GM21737 (cell line): ENCODE data around the gene CLEC4D.
"Not testable (repeated sequence)": the region's sequence is repeated elsewhere in the genome, so short reads cannot be mapped to it uniquely, and the experiment has no call there.

Source experiments
- ATAC-seq: cut with Tn5 transposase; IDR thresholded peaks from one replicate; pipeline ENCODE4 v1.9.1; 2021; ENCODE audit warnings: mild to moderate bottlenecking, moderate library complexity; ENCODE audit not compliant: unreplicated experiment

CLEC4D gene

DNA sequence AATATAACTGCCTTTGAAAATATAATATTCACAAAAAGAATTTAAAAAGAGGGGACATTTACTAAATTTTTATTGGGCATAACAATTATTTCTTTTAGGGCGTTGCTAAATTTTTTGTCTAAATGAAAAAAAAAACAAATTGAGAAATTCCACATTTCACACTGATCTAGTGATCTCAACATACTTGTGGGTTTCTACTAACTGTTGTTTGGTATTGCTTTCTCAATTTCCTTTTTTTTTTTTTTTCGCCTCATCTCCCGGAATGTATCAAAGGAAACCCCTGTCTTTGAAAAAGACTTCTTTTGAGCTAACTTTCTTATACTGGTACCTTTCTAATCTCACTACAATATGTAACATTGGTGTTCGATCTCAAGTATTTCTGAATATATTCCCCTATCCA lies at the start of gene CLEC4D:
TSS of gene CLEC4D (plus strand) at position 248 of the 400 bp plus-strand sequence. CDS start 230 bp downstream, outside the sequence.
- no peak for ATAC-seq

DNA sequence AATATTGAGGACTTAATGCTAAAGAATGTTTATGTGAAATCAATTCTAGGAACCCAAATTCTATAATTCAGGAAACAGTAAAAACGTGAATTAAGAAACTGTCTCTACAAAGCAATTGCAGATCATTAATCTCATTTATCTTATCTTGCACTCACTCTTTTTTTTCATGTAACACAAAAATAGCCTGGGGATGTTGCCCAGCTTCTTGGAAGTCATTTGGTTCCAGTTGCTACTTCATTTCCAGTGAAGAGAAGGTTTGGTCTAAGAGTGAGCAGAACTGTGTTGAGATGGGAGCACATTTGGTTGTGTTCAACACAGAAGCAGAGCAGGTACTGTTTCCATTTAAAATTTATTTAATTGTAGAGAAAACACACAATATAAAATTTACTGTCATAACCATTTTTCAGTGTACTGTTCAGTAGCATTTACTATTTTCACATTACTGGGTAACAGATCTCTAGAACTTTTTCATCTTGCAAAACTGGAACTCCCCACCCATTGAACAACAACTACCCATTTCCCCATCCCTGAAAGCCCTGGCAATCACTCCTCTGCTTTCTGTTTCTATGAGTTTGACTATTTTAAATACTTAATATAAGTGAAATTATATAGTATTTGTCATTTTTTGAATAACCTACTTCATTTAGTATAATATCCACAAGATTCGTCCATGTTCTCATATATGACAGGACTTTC lies 47.9 kb upstream of the CLEC4D start:
- ATAC-seq, result no peak

DNA sequence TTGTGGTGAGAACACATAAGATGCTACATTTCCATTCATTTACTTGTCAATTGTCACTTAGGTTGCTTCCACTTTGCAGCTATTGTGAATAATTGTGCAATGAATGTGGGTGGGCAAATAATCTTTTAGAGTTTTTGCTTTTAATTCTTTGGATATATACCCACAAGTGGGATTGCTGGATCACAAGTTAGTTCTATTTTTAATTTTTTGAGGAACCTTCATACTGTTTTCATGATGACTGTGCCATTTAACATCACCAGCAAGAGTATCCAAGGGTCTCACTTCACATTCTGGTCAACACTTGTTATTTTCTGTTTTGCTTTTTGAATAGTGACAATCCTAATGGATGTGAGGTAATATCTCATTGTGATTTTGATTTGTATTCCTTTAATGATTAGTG lies 47.1 kb upstream of the CLEC4D start:
- ATAC-seq, result no peak

DNA sequence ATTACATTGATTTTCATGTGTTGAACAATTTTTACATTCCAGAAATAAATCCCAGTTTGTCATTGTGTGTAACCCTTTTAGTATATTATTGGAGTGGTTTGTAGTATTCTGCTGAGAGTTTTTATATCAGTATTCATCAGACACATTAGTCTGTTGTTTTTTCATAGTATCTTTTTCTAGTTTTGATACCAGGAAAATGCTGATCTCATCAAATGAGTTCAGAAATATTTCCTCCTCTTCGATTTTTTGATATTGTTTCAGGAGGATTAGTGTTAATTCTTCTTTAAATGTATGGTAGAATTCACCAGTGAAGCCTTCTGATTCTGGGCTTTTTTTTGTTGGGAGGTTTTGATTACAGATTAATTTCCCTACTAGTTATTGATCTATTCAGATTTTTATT lies 42.2 kb upstream of the CLEC4D start:
- ATAC-seq, result no peak

DNA sequence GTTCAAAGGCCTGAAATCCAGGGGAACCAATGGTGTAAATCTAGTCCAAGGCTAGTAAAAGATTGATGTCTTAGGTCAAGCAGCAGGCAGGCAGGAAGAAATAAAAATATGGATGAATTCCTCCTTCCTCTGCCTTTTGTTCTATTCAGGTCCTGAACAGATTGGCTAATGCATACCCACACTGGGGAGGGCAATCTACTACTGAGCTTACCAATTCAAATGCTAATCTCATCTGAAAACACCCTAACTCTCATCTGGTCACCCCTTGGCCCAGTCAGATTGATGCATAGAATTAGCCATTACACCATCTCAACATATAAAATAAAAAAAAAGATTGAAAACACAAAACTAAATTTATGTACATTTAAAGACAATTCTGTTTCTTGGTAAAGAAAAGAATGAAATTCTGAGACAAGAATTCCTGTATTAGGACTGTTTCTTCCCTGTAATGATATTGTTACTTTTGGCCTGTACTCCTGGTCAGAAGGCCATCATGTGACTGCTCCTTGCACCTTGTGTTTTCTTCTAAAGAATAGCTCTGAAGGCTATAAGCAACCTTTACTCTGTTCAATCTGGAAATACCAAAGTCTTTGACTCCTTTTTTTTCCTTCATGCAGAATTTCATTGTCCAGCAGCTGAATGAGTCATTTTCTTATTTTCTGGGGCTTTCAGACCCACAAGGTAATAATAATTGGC lies 37.6 kb upstream of the CLEC4D start:
- ATAC-seq, result no peak

DNA sequence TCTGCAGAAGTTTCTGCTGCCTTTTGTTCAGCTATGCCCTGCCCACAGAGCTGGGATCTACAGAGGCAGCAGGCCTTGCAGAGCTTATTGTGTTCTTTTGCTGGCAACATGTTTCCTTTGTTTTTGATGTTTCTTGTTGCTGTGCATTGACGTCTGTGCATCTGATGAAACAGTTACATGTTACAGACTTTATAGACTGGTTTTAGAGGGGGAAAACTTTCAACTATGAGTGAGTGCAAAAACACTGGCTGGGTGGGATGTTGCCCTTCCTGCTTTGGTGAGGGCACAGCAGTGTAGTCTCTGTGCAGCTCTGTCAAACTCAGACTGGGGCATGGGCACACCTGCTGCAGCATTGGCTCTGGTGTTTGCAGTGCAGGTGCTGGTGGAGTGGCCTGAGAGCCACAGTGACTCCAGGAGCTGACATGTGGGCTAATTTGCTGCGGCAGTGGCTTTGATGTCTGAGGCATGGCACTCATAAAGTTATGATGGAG lies 30.7 kb upstream of the CLEC4D start:
- ATAC-seq, result no peak

DNA sequence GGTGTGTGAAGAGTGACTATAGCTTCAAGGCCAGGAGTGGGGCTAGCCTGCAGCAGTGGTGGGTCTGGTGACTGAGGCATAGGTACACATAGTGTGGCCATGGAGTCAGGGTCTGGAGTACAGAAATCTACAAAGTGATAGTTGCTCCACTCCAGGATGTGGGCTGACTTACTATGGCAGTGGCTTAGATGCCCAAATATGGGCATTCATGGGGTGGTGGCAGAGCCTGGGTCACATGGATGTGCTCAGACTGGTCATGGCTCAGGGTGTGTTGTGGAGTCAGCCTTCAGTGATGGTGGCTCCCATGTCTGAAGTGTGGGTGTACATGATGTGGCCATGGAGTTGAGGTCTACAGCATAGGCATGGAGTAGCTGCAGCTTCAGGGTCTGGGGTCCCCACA lies 30.2 kb upstream of the CLEC4D start:
- ATAC-seq, result no peak

DNA sequence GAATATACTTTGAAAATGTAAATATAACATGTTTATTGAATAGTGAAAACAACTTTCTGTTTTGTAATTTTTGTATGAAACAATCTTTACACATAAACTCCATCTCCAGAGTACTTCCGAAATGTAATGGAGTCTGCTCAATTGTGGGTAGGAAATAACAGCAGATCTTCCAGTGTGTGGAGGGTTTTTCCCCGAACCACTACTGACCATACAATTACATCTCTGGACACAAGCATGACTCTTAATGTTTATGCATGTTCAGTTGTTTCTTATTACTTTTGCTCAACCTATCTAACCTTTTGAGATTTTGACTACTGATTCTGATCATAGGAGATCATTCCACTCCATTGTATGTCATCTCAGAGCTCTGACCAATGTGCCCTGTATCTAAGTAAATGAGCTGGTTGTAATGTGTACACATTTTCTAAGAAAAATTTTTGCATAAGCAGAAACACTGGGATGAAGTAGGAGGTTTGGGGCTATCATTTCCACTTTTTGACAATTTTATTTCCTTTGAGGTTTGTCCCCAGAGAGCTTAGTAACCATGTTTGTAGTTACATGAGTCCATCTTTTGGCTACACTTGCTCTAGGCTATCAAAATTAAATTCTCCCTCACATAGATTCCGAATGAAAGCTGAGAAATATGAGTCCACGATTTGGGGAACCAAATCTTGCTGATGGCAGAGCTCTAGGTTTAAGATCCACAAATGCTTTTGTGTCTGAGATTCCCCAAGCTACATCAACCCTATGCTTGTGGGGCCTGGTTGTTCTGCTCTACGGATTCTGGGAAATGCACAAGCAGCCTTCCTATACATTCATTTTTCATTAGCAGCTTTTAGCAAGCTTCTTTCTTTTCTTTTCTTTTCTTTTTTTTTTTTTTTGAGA lies 21.4 kb upstream of the CLEC4D start:
- no peak for ATAC-seq

DNA sequence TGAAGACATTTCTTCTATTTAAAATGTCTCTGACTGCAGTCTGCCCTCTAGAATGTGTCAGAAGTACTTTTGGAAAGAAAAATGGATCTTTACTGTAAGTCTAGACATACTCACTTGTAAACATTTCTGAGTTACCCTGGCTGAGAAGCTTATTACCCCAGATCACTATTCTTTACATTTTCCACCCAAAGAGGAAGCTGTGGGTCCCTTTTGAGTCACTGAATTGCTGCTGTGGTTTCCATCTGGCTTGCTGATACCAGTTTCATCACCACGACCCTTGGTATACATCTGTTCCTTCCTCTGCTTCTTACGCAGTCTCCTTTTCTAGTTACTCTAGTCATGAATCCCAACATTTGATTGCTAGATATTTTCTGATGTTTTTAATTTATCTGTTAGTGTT lies 20.2 kb upstream of the CLEC4D start:
- ATAC-seq, result peak; percentile 99

DNA sequence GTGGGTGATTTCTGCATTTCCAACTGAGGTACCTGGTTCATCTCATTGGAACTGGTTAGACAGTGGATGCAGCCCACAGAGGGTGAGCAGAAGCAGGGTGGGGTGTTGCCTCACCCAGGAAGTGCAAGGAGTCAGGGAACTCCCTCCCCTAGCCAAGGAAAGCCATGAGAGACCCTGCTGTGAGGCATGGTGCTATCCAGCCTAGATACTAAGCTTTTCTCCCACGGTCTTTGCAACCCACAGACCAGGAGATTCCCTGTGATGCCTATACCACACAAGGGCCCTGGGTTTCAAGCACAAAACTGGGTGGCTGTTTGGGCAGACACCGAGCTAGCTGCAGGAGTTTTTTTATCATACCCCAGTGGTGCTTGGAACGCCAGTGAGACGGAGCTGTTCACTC lies 17.6 kb upstream of the CLEC4D start:
- not testable (repeated sequence) for ATAC-seq

DNA sequence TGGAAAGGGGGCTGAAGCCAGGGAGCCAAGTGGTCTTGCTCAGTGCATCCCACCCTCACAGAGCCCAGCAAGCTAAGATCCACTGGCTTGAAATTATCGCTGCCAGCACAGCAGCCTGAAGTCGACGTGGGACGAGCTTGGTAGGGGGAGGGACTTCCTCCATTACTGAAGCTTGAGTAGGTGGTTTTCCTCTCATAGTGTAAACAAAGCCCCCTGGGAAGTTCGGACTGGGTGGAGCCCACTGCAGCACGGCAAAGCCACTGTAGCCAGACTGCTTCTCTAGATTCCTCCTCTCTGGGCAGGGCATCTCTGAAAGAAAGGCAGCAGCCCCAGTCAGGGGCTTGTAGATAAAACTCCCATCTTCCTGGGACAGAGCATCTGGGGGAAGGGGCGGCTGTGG lies 17.2 kb upstream of the CLEC4D start:
- ATAC-seq, result not testable (repeated sequence)

DNA sequence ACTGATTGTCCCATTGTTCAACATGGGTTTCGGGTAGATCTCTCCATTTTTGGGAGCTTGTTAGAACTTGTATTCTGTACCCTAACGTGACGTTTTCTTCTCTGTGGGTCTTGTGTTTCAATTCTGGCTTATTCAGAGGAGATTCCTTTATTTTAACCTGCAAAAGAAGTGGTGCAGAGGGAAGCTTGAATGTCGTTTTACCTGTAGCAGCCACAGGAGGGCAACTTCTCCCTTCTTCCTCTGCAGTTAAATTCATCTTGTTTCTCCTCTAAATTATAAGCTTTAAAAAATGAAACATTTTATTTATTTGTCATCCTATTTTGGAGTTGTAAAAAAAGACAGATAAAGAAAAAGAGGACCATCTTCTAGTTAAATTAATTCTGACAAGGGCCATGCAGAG lies 13.7 kb upstream of the CLEC4D start:
- ATAC-seq, result no peak

DNA sequence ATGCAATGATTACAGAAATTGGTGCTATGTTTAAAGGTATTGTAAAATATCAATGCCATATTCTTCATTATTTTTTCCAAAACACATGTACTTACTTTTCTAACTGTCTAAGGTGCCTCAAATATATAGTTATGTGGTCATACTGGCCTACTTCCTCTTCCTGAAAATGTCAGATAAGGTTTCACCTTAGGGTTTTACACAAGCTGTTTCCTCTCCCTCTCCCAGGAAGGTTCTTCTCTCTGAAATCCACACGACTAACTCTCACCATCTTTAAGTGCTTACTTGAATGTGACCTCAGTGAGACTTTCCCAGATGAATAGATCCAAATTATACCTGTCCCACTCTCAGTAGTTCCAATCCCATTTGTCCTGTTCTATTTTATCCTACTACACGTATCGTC lies 11.6 kb upstream of the CLEC4D start:
- ATAC-seq, result no peak

DNA sequence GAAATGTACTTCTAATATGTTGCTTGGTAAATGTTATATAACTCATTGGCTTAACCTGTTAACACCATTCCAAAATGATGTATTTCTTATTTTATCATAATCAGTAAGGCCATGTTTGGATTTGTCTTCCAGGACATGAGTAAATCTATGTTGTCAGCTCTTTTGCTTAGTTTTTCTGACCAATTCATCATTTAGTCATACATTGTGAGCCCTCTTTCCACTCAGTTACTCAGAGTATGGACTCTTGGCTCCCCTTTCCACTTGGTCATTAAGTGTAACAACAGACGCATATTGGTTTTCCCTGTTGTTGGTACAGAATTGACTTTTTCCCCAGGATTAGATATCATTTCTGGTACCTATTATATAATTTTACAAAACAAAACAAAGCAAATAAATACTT lies 9.0 kb upstream of the CLEC4D start:
- ATAC-seq, result no peak

DNA sequence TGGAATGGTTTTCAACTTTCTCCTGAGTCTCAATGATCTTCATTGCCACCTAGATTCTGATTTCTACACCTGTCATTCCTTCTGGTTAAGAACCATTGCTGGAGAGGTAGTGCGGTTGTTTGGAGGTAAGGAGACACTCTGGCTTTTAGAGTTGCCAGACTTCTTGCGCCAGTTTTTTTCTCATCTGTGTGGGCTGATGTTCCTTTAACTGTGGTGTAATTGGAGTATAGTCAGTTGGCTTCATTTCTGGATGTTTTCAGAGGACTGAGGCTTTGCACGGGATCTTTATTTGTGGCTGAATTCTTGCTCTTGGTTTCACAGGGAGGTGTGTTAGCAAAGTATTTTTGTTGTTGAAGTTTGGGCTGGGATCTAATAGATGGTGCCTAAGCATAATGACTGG lies 5.7 kb upstream of the CLEC4D start:
- no peak for ATAC-seq

DNA sequence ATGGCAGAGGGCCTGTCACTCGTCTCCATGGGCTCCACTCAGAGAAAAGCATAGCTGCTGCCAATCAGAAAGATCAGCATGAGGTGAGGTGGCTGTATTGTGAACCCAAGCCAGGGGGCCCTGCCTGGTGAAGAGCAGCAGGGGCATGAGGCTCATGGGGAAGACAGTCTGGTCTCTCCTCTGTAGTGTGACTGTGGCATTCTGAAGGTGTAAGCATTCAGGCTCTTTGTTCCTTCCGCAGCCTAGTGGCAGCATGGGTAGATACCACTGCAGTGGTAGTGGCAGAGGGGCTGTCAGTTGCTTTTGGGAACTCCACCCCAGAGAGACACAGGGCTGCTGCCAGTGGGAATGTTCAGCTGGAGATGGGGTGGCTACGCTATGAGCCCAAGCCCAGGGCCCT lies 5.1 kb upstream of the CLEC4D start:
- ATAC-seq, result no peak

DNA sequence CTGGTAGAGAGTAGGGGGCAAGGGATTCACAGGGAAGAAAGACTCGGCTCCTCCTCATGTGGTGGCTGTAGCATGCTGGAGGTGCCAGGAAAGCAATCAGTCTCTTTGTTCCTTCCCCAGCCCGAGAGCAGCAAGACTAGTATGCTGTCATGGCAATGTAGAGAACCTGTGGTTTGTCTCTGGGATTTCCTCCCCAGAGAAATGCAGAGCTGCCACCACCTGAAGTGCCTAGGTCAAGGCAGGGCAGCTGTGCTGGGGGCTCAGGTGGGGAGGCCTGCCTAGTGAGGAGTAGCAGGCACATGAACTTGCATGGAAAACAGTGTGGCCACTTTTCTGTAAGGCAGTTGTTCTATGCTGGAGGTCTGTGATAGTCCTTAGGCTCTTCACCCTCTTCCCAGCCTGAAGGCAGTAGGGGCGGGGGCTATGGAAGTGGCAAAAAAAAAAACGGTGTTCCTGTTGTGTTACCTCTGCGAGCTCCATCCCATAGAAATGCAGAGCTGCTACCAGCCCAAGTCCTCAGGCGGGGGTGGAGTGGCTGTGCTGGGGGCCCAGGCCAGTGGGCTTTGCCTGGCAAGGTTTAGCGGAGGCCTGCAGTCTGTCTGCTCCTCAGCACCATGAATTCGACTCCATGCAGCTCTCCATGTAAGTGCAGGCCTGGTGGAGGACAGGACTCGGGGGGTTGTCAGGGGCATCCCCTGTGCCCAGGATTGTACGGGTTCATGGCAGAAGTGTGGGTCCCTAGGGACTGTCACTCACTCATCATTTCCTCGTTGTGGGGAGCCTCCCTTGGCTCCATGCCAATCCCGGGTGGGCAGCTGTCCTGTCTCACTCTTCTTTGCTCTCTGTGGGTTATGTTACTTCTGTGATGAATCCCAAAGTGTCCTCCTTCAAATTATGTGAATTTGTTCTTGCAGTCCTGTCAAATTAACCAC lies 4.1 kb upstream of the CLEC4D start:
- no peak for ATAC-seq

DNA sequence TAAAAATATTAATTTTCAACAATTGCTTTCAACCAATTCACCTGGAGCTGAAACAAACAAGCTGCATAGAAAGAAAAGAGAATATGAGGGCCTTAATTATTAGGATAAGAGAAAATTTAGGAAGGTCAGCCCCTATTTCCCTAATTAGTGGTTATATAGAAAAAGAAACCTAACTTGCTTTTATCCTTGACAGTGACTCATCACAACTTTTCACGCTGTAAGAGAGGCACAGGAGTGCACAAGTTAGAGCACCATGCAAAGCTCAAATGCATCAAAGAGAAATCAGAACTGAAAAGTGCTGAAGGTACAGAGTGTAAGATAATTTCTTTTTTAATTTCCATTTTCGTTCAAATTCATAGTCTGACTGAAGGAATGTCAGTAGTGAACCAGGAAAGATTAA lies 4.7 kb downstream of the CLEC4D start:
- ATAC-seq, result no peak

DNA sequence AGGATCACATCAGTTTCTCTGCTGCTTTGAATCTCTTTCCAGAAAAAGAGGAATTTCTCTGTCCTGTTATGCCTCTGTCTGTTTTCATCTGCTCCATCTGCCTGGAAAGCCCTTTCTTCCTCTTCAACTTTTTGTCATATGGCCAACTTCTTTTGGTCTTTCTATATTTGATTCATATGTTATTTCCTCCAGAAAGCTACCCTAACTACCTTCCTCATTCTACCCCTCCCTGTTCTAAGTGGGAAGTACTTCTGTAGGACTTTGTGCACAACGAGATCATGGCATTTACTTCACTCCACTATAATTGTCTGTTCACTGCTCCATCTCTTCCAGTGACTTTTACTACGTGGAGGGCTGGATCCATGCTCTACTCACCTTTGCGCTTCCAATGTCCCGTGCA lies 5.9 kb downstream of the CLEC4D start:
- no peak for ATAC-seq
